ENCODE measurements around the gene KRTAP4-7. TPM values are rescaled to one million over a fixed set of nuclear protein-coding genes. Genes with fewer than 3 reads are reported as not detected.

KRTAP4-7 gene
- total RNA-seq, 1 experiment from 2014 or later = not detected

DNA sequence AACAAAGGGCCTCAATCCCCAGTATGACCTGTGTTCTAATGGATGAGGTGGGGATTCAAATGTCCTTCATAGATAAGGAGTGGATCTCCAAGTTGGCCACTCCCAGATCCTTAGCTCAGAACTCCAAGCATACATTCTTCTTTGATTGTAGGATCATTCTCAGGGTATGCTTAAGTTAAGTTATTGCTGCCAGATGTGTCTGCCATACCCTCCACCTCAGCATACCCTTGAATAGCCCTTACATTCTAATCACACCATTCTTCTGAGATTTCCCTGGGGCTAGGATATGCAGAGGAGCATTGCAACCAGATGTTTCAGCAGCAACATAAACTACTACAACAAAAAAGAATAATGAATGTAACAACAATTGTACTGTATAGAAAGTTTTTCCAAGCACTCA, 16.7 kb upstream of the KRTAP4-7 start:
- Histone ChIP-seq H4K20me1 (ENCODE audit: insufficient read depth) (no peaks in the 10 kb centered on the region), H2AFZ (ENCODE audit: low read depth, low read length, poor library complexity, severe bottlenecking) (no peak overlapping the region), H3K9me3 (ENCODE audit: control insufficient read depth in 1 of 2, insufficient read depth in 1 of 2, low read depth in 1 of 2, low read length in 2 of 2) (no peaks in the 10 kb centered on the region; a peak in 1 of 4 replicates), H3K4me1 (ENCODE audit: control insufficient read depth in 1 of 2, insufficient read depth in 2 of 2, low read length in 2 of 2) (peaks cover 13 to 70% of the 10 kb centered on the region in 2 experiments), H3K4me2 (ENCODE audit: low read length) (peak overlapping the region; percentile 12; the same call in 1 of the 2 replicates), H3K27me3 (ENCODE audit: insufficient read depth, low read length) (no peaks in the 10 kb centered on the region), H3K27ac (ENCODE audit: low read depth, low read length) (no peak overlapping the region; the same call in 1 of the 2 replicates), H3K36me3 (ENCODE audit: control insufficient read depth in 1 of 2, insufficient read depth in 2 of 2, low read length in 2 of 2) (peaks cover 0 to 37% of the 10 kb centered on the region in 2 experiments; a peak in 2 of 4 replicates), H3K4me3 (replicated peaks in 1 of 2; ENCODE audit: low read depth in 1 of 2, low read length in 2 of 2) (no peak overlapping the region), H3K79me2 (ENCODE audit: insufficient read depth, low read length) (no peaks in the 10 kb centered on the region; the same call in 1 of the 2 replicates), H3K9me2 (ENCODE audit: insufficient read depth) (no peaks in the 10 kb centered on the region), H3K9ac (ENCODE audit: low read length) (peak overlapping the region; percentile 22; the same call in 1 of the 2 replicates)
- ATAC-seq (no peak), DNase-seq (ENCODE audit: low read depth, low spot score) (no peak)
- RAD21 ChIA-PET (ENCODE audit: low non-redundant PET in 1 of 2, low total read pairs in 2 of 2, uncharacterized antibody in 2 of 2, unreplicated experiment in 2 of 2) = no interaction called here
- CTCF ChIA-PET = no interaction called here
- TF ChIP-seq FOSL1 (IDR thresholded peaks at IDR 0.05; ENCODE audit: low read depth) (no peak), POLR2AphosphoS5 (IDR thresholded peaks at IDR 0.05; ENCODE audit: low read depth, low read length) (no peak), CEBPB (IDR thresholded peaks at IDR 0.05; ENCODE audit: low read depth) (no peak), SIN3A (IDR thresholded peaks at IDR 0.05; ENCODE audit: low read depth) (no peak), ELF1 (IDR thresholded peaks at IDR 0.05; ENCODE audit: borderline replicate concordance, low read depth) (no peak), ZFX (IDR thresholded peaks at IDR 0.05) (no peak), RAD21 (IDR thresholded peaks at IDR 0.05; ENCODE audit: low read depth) (no peak), CBX3 (IDR thresholded peaks at IDR 0.05; ENCODE audit: low read depth) (no peak), EZH2 (IDR thresholded peaks at IDR 0.05) (no peak), YY1 (IDR thresholded peaks at IDR 0.05; ENCODE audit: extremely low read depth, insufficient replicate concordance, low read depth, low read length) (no peak), EGR1 (IDR thresholded peaks at IDR 0.05; ENCODE audit: low read depth) (no peak), EZH2phosphoT487 (IDR thresholded peaks at IDR 0.05; ENCODE audit: borderline replicate concordance) (no peak)
- TF ChIP-seq, protein P1, sequence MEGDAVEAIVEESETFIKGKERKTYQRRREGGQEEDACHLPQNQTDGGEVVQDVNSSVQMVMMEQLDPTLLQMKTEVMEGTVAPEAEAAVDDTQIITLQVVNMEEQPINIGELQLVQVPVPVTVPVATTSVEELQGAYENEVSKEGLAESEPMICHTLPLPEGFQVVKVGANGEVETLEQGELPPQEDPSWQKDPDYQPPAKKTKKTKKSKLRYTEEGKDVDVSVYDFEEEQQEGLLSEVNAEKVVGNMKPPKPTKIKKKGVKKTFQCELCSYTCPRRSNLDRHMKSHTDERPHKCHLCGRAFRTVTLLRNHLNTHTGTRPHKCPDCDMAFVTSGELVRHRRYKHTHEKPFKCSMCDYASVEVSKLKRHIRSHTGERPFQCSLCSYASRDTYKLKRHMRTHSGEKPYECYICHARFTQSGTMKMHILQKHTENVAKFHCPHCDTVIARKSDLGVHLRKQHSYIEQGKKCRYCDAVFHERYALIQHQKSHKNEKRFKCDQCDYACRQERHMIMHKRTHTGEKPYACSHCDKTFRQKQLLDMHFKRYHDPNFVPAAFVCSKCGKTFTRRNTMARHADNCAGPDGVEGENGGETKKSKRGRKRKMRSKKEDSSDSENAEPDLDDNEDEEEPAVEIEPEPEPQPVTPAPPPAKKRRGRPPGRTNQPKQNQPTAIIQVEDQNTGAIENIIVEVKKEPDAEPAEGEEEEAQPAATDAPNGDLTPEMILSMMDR (IDR thresholded peaks at IDR 0.05 in 2 of 3, conservative IDR thresholded peaks at IDR 0.05 in 1 of 3; ENCODE audit: borderline replicate concordance in 1 of 3, insufficient read depth in 1 of 3, low read depth in 2 of 3, low read length in 2 of 3) = no peak
- TF ChIP-seq, protein P2, sequence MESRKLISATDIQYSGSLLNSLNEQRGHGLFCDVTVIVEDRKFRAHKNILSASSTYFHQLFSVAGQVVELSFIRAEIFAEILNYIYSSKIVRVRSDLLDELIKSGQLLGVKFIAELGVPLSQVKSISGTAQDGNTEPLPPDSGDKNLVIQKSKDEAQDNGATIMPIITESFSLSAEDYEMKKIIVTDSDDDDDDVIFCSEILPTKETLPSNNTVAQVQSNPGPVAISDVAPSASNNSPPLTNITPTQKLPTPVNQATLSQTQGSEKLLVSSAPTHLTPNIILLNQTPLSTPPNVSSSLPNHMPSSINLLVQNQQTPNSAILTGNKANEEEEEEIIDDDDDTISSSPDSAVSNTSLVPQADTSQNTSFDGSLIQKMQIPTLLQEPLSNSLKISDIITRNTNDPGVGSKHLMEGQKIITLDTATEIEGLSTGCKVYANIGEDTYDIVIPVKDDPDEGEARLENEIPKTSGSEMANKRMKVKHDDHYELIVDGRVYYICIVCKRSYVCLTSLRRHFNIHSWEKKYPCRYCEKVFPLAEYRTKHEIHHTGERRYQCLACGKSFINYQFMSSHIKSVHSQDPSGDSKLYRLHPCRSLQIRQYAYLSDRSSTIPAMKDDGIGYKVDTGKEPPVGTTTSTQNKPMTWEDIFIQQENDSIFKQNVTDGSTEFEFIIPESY (IDR thresholded peaks at IDR 0.05; ENCODE audit: extremely low read depth, insufficient replicate concordance, low read length) = no peak
- TF ChIP-seq, protein P3, sequence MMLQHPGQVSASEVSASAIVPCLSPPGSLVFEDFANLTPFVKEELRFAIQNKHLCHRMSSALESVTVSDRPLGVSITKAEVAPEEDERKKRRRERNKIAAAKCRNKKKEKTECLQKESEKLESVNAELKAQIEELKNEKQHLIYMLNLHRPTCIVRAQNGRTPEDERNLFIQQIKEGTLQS (IDR thresholded peaks at IDR 0.05) = no peak
- TF ChIP-seq, protein P4, sequence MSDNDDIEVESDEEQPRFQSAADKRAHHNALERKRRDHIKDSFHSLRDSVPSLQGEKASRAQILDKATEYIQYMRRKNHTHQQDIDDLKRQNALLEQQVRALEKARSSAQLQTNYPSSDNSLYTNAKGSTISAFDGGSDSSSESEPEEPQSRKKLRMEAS (IDR thresholded peaks at IDR 0.05) = no peak
- POLR2A ChIA-PET = no interaction called here
- intact Hi-C loops (cut with micrococcal nuclease) = no loop called here
- BruUV-seq (replicated peaks) = TSS peak; percentile 11

All from HCT116 (cell line).